ENCODE results near the gene FXN.

Gene FXN

GRCh38 chr9:69062195-69062594, 26.6 kb downstream of the FXN start:
- DNase-seq, result no peak
- no peaks in the 10 kb centered on the region for H3K9me3 ChIP-seq (replicated peaks; ENCODE audit: insufficient read depth, low read length)
- no peak overlapping the region for H2AFZ ChIP-seq (ENCODE audit: low read length)
- no peak for TF ChIP-seq EZH2phosphoT487 (IDR thresholded peaks at IDR 0.05; ENCODE audit: low read length)
- TF ChIP-seq CTCF (IDR thresholded peaks at IDR 0.05; ENCODE audit: low read length), result no peak
- no peak for TF ChIP-seq EZH2 (optimal IDR thresholded peaks at IDR 0.05; ENCODE audit: low read depth, low read length)
- peaks cover 8% of the 10 kb centered on the region for H3K79me2 ChIP-seq (ENCODE audit: low read length)
- H3F3A ChIP-seq (ENCODE audit: insufficient read depth, low read length), result no peaks in the 10 kb centered on the region
- H3K4me2 ChIP-seq (ENCODE audit: low read depth, low read length), result no peak overlapping the region
- H3K9ac ChIP-seq (ENCODE audit: low read length), result no peak overlapping the region
- H4K20me1 ChIP-seq (ENCODE audit: insufficient read depth, low read length), result no peaks in the 10 kb centered on the region
- H3K4me3 ChIP-seq (ENCODE audit: low read length), result no peak overlapping the region
- no peaks in the 10 kb centered on the region for H3K4me1 ChIP-seq (ENCODE audit: low read length)
- H3K27me3 ChIP-seq (replicated peaks; ENCODE audit: insufficient read depth, low read length), result no peaks in the 10 kb centered on the region
- no peaks in the 10 kb centered on the region for H3K9me2 ChIP-seq (replicated peaks; ENCODE audit: insufficient read depth, low read length)
- H3K27ac ChIP-seq (ENCODE audit: low read length), result no peak overlapping the region
- no peaks in the 10 kb centered on the region for H3K36me3 ChIP-seq (replicated peaks; ENCODE audit: insufficient read depth, low read length)

- peaks cover 8% of the 10 kb centered on the region for H3K79me2 ChIP-seq (ENCODE audit: low read length)
- H3K4me3 ChIP-seq (ENCODE audit: low read length), result no peak overlapping the region
- no peaks in the 10 kb centered on the region for H3F3A ChIP-seq (ENCODE audit: insufficient read depth, low read length)
- DNase-seq, result no peak
- no peaks in the 10 kb centered on the region for H3K4me1 ChIP-seq (ENCODE audit: low read length)
- H3K27ac ChIP-seq (ENCODE audit: low read length), result no peak overlapping the region
- no peak overlapping the region for H2AFZ ChIP-seq (ENCODE audit: low read length)
- no peaks in the 10 kb centered on the region for H4K20me1 ChIP-seq (ENCODE audit: insufficient read depth, low read length)
- no peaks in the 10 kb centered on the region for H3K9me3 ChIP-seq (replicated peaks; ENCODE audit: insufficient read depth, low read length)
- H3K27me3 ChIP-seq (replicated peaks; ENCODE audit: insufficient read depth, low read length), result no peaks in the 10 kb centered on the region
- TF ChIP-seq EZH2 (optimal IDR thresholded peaks at IDR 0.05; ENCODE audit: low read depth, low read length) (no peak), EZH2phosphoT487 (IDR thresholded peaks at IDR 0.05; ENCODE audit: low read length) (no peak), CTCF (IDR thresholded peaks at IDR 0.05; ENCODE audit: low read length) (no peak)
- H3K4me2 ChIP-seq (ENCODE audit: low read depth, low read length), result no peak overlapping the region
- H3K9me2 ChIP-seq (replicated peaks; ENCODE audit: insufficient read depth, low read length), result no peaks in the 10 kb centered on the region
- H3K9ac ChIP-seq (ENCODE audit: low read length), result no peak overlapping the region
- no peaks in the 10 kb centered on the region for H3K36me3 ChIP-seq (replicated peaks; ENCODE audit: insufficient read depth, low read length)
Measured at GRCh38 chr9:69063839-69064238, 28.3 kb downstream of the FXN start.

GRCh38 chr9:69065660-69066059, 30.1 kb downstream of the FXN start:
- Histone ChIP-seq H2AFZ (ENCODE audit: low read length) (no peak overlapping the region), H3K36me3 (replicated peaks; ENCODE audit: insufficient read depth, low read length) (no peaks in the 10 kb centered on the region), H3K4me2 (ENCODE audit: low read depth, low read length) (no peak overlapping the region), H3K4me3 (ENCODE audit: low read length) (no peak overlapping the region), H3K79me2 (ENCODE audit: low read length) (peaks cover 6% of the 10 kb centered on the region), H3K4me1 (ENCODE audit: low read length) (no peaks in the 10 kb centered on the region), H3K27me3 (replicated peaks; ENCODE audit: insufficient read depth, low read length) (no peaks in the 10 kb centered on the region), H3K9me3 (replicated peaks; ENCODE audit: insufficient read depth, low read length) (no peaks in the 10 kb centered on the region), H4K20me1 (ENCODE audit: insufficient read depth, low read length) (no peaks in the 10 kb centered on the region), H3K9me2 (replicated peaks; ENCODE audit: insufficient read depth, low read length) (no peaks in the 10 kb centered on the region), H3K9ac (ENCODE audit: low read length) (no peak overlapping the region), H3F3A (ENCODE audit: insufficient read depth, low read length) (no peaks in the 10 kb centered on the region), H3K27ac (ENCODE audit: low read length) (no peak overlapping the region)
- no peak for TF ChIP-seq CTCF (IDR thresholded peaks at IDR 0.05; ENCODE audit: low read length)
- no peak for TF ChIP-seq EZH2phosphoT487 (IDR thresholded peaks at IDR 0.05; ENCODE audit: low read length)
- no peak for TF ChIP-seq EZH2 (optimal IDR thresholded peaks at IDR 0.05; ENCODE audit: low read depth, low read length)
- no peak for DNase-seq

Data from MM.1S (cell line).